WTC11 (cell line): ENCODE results near the gene ZDHHC9.

ENCODE experiments used
- ZNF416 ChIP-seq: fragments of 250-450 bp; sonication (Bioruptor Pico); IDR thresholded peaks from 2 replicates; pipeline ENCODE4 v1.9.0; 2021; ENCODE audit warnings: mild to moderate bottlenecking, inconsistent platforms
- TF ChIP-seq, protein P1 (sequence below): sonication (generic); formaldehyde crosslinking; IDR thresholded peaks from 2 replicates; pipeline ENCODE4 v1.8.1; 2022; ENCODE audit warnings: missing genetic modification reagents, borderline replicate concordance
- TF ChIP-seq, protein P2 (sequence below): fragments of 200-600 bp; IDR thresholded peaks from 2 replicates; pipeline ENCODE4 v1.8.0; 2022; ENCODE audit warnings: antibody characterized with exemption

DNA sequence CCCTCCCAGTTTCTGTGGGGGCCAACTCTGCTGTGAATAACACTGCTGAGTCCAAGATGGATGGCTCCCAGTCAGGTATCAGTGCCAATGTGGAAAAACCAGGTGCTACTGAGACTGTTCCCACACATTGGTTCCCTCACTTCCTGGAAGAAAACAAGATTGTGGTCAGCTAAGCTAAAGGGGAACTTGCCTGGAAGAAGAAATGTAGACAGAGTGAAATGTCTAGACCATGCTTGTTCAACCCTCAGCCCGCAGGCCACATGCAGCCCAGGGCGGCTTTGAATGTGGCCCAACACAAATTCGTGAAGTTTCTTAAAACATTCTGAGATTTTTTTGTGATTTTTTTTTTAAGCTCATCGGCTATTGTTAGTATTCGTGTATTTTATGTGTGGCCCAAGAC, 33.7 kb upstream of the ZDHHC9 start:
- TF ChIP-seq, protein P1, sequence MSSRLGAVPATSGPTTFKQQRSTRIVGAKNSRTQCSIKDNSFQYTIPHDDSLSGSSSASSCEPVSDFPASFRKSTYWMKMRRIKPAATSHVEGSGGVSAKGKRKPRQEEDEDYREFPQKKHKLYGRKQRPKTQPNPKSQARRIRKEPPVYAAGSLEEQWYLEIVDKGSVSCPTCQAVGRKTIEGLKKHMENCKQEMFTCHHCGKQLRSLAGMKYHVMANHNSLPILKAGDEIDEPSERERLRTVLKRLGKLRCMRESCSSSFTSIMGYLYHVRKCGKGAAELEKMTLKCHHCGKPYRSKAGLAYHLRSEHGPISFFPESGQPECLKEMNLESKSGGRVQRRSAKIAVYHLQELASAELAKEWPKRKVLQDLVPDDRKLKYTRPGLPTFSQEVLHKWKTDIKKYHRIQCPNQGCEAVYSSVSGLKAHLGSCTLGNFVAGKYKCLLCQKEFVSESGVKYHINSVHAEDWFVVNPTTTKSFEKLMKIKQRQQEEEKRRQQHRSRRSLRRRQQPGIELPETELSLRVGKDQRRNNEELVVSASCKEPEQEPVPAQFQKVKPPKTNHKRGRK (CRISPR knock-in tag): no peak
- no peak for TF ChIP-seq ZNF416
- TF ChIP-seq, protein P2, sequence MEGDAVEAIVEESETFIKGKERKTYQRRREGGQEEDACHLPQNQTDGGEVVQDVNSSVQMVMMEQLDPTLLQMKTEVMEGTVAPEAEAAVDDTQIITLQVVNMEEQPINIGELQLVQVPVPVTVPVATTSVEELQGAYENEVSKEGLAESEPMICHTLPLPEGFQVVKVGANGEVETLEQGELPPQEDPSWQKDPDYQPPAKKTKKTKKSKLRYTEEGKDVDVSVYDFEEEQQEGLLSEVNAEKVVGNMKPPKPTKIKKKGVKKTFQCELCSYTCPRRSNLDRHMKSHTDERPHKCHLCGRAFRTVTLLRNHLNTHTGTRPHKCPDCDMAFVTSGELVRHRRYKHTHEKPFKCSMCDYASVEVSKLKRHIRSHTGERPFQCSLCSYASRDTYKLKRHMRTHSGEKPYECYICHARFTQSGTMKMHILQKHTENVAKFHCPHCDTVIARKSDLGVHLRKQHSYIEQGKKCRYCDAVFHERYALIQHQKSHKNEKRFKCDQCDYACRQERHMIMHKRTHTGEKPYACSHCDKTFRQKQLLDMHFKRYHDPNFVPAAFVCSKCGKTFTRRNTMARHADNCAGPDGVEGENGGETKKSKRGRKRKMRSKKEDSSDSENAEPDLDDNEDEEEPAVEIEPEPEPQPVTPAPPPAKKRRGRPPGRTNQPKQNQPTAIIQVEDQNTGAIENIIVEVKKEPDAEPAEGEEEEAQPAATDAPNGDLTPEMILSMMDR: no peak
